PFSK-1 (cell line): ENCODE results near the gene MSRB1.

Experiments
- FOXP2 ChIP-seq: optimal IDR thresholded peaks from 2 replicates; pipeline ENCODE3; 2011; ENCODE audit warnings: borderline replicate concordance, control low read depth, inconsistent platforms; ENCODE audit not compliant: insufficient read depth; ENCODE audit errors: extremely low read length, extremely low read depth
- POLR2AphosphoS5 ChIP-seq: IDR thresholded peaks from 2 replicates; pipeline ENCODE4 v1.6.1; 2012; ENCODE audit warnings: low read depth, mild to moderate bottlenecking, control low read depth, low read length, moderate library complexity
- TF ChIP-seq, protein P1 (sequence below), 2 experiments: IDR thresholded peaks; 2 replicates each; pipeline versions ENCODE4 v1.6.1 to v1.8.0; 2011 to 2012; ENCODE audit warnings: low read depth in 2 of 2, low read length in 2 of 2, control low read depth in 1 of 2, inconsistent platforms in 1 of 2, mild to moderate bottlenecking in 1 of 2, moderate library complexity in 1 of 2; ENCODE audit not compliant: insufficient read depth in 1 of 2

DNA sequence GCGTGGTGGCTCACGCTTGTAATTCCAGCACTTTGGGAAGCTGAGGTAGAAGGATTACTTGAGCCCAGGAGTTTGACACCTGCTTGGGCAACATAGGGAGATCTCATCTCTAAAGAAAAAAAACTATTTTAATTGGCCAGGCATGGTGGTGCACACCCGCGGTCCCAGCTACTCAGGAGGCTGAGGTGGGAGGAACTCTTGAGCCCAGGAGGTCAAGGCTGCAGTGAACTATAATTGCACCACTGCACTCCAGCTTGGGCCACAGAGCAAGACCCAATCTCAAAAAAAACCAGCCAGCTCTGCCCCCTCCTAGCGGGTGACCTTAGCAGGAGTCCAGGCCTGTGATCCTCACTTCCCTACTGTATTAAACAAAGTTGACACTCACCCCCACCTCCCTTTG is 18.9 kb downstream of the MSRB1 start:
- no peak for TF ChIP-seq FOXP2
- TF ChIP-seq, protein P1, sequence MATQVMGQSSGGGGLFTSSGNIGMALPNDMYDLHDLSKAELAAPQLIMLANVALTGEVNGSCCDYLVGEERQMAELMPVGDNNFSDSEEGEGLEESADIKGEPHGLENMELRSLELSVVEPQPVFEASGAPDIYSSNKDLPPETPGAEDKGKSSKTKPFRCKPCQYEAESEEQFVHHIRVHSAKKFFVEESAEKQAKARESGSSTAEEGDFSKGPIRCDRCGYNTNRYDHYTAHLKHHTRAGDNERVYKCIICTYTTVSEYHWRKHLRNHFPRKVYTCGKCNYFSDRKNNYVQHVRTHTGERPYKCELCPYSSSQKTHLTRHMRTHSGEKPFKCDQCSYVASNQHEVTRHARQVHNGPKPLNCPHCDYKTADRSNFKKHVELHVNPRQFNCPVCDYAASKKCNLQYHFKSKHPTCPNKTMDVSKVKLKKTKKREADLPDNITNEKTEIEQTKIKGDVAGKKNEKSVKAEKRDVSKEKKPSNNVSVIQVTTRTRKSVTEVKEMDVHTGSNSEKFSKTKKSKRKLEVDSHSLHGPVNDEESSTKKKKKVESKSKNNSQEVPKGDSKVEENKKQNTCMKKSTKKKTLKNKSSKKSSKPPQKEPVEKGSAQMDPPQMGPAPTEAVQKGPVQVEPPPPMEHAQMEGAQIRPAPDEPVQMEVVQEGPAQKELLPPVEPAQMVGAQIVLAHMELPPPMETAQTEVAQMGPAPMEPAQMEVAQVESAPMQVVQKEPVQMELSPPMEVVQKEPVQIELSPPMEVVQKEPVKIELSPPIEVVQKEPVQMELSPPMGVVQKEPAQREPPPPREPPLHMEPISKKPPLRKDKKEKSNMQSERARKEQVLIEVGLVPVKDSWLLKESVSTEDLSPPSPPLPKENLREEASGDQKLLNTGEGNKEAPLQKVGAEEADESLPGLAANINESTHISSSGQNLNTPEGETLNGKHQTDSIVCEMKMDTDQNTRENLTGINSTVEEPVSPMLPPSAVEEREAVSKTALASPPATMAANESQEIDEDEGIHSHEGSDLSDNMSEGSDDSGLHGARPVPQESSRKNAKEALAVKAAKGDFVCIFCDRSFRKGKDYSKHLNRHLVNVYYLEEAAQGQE (IDR thresholded peaks at IDR 0.05; ENCODE audit: insufficient read depth in 1 of 2, low read depth in 2 of 2, low read length in 2 of 2), result no peak
- TF ChIP-seq POLR2AphosphoS5, result no peak
